Activated CD4-positive, alpha-beta T cell treated with anti-CD3 and anti-CD28 coated beads, Interleukin-2, amount 50 U/mL, for 4 hours (primary cell): ENCODE data around the gene MAP1A.

ENCODE experiments used
- DNase-seq, 2 experiments: peaks; one replicate each; pipeline ENCODE4 v3.0.0-alpha.2; 2020

MAP1A gene

DNA sequence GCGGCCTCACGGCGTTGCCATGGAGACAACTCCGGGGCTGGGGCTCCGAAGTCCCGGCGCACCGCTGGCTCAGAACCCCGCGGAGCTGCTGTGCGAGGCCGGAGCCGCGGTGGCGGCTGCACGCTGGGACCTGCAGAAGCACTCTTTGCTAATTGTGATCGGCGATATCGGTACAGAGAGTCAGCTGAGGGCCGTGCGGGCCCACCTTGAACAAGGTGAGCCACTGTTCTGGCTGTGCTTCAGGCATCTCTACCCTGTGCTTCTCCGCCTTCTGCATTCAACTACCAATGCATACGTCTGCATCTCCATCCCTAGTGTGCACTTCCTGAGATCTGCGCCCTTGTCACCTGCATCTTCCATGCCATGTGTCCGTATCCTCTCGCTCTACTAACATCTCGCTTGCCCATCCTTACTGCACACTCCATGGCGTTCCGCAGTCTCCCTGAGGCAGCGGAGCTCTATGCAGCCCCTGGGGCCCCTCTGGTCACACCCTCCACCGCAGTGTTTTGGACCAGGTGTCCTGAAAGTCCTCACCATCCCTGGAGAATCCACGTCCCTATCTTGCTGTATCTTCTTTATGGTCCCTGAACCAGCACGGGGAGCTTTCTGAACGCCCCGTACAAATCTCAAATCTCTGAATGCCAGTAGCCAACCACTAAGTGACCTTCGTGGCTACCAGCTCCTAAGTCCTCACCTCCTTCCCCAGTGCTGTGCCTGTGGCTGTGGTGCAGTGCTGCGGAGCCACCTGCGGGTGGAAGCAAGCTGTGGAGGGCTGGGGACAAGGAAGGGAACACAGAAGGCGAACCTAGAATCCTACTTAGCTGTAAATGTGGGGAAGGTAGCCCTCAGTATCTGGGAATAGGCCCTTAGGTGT is 6.2 kb upstream of the MAP1A start:
- no peak for DNase-seq

DNA sequence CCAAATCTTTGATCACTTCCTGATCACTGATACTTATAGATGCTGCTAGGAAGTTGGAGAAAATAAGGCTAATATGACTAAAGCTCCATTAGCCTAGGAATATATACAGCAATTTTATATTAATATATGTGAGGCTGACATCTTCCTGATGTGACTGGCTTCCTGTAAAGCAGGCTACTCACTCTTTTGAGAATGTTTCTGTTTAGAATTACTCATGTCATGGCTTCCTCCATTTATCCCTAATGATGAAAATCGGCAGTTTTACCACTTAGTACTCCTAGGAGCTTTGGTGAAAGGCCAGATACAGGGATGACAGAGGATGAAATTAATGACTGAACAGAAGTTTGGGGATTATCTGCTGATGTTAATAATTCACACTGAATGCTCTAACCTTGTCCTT is 3.9 kb upstream of the MAP1A start:
- no peak for DNase-seq

- DNase-seq, result no peak
Observed at GRCh38 chr15:43514241-43515057, 3.0 kb upstream of the MAP1A start.

DNA sequence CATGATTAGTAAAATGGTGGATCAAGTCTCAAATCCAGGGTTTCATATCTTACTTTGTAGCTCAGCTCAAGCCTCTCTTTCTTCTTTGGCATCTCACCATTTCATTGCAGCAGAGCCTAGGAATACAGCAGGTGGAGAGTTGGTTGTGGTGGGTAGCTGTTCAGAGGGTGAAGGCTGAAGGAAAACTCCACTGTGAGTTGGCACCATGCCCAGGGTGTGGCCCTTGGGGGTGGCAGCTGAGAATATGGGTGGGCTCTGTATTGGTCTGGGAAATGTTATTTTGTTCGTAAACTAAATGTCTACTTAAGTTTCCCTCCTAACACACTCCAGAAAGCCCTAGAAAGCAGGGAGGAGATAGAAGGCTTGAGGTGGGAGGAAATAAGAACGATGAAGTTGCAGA is 1.7 kb upstream of the MAP1A start:
- DNase-seq, result no peak

- no peak for DNase-seq
Observed at GRCh38 chr15:43516185-43516584, 1.2 kb upstream of the MAP1A start.

- no peak for DNase-seq
Observed at GRCh38 chr15:43516801-43517353, 531 bp upstream of the MAP1A start.

DNA sequence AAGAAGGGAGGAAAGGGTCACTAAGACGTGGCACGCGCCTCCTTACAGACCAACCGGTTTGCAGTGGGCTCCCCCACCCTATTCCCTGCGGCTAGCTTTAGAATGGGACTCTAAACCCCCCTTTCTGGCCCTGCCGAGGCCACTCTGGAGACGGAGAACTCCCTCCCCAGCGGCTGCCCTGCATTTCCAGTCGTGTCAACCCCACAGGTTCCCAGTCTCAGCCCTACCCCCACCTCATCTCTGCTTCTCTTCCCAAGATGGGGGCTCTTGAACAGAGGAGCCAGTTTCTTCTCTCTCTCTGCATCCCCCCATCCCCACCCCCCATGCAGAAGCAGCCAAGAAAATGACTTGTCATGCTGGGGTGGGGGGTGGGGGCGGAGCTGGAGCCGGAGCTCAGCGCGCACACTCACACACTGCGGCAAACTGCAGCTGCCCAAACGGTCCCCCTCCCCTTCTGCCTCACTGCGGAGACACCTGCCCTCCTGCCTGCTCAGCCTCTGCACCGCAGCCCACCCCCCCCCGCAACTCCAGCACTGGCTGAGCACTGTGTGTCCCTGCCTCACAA is 871 bp downstream of the MAP1A start:
- DNase-seq, result no peak

DNA sequence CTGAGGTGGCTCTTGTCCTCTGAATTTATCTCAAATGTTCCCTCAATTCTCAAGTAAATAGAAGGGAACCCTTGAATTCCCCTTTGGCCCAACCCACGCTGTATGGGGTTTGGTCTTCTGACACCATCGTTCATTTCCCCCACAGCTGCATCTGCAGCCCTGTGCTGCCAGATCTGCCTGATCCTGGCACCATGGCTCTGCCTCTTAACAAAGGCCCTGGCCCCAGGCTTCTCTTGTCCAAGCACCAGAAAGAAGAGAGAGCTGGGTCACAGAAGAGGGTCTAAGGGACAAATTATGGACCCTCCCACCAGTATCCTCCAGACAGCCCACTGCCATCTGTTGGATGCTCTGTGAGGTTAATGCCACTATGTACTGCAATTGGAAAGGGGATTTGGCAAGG is 1.8 kb downstream of the MAP1A start:
- DNase-seq, result no peak

GRCh38 chr15:43520138-43520537 is 2.7 kb downstream of the MAP1A start:
- no peak for DNase-seq

GRCh38 chr15:43521419-43521818 is 4.0 kb downstream of the MAP1A start:
- DNase-seq, result no peak

DNA sequence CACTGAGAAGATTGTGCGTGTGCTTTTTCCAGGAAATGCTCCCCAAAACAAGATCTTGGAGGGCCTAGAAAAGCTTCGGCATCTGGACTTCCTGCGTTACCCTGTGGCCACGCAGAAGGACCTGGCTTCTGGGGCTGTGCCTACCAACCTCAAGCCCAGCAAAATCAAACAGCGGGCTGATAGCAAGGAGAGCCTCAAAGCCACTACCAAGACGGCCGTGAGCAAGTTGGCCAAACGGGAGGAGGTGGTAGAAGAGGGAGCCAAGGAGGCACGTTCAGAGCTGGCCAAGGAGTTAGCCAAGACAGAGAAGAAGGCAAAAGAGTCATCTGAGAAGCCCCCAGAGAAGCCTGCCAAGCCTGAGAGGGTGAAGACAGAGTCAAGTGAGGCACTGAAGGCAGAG is 4.8 kb downstream of the MAP1A start:
- no peak for DNase-seq

DNA sequence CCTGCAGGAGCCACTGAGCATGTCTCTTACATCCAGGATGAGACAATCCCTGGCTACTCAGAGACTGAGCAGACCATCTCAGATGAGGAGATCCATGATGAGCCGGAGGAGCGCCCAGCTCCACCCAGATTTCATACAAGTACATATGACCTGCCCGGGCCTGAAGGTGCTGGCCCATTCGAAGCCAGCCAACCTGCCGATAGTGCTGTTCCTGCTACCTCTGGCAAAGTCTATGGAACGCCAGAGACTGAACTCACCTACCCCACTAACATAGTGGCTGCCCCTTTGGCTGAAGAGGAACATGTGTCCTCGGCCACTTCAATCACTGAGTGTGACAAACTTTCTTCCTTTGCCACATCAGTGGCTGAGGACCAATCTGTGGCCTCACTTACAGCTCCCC is 6.2 kb downstream of the MAP1A start:
- no peak for DNase-seq

GRCh38 chr15:43524254-43524845 is 6.9 kb downstream of the MAP1A start:
- no peak for DNase-seq

DNA sequence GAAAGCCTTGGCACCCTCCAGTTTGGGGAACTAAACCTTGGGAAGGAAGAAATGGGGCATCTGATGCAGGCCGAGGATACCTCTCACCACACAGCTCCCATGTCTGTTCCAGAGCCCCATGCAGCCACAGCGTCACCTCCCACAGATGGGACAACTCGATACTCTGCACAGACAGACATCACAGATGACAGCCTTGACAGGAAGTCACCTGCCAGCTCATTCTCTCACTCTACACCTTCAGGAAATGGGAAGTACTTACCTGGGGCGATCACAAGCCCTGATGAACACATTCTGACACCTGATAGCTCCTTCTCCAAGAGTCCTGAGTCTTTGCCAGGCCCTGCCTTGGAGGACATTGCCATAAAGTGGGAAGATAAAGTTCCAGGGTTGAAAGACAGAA is 7.7 kb downstream of the MAP1A start:
- no peak for DNase-seq

DNA sequence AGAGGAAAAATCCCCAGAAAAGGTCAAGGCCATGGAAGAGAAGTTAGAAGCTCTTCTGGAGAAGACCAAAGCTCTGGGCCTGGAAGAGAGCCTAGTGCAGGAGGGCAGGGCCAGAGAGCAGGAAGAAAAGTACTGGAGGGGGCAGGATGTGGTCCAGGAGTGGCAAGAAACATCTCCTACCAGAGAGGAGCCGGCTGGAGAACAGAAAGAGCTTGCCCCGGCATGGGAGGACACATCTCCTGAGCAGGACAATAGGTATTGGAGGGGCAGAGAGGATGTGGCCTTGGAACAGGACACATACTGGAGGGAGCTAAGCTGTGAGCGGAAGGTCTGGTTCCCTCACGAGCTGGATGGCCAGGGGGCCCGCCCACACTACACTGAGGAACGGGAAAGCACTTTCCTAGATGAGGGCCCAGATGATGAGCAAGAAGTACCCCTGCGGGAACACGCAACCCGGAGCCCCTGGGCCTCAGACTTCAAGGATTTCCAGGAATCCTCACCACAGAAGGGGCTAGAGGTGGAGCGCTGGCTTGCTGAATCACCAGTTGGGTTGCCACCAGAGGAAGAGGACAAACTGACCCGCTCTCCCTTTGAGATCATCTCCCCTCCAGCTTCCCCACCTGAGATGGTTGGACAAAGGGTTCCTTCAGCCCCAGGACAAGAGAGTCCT is 9.0 kb downstream of the MAP1A start:
- DNase-seq, result no peak

DNA sequence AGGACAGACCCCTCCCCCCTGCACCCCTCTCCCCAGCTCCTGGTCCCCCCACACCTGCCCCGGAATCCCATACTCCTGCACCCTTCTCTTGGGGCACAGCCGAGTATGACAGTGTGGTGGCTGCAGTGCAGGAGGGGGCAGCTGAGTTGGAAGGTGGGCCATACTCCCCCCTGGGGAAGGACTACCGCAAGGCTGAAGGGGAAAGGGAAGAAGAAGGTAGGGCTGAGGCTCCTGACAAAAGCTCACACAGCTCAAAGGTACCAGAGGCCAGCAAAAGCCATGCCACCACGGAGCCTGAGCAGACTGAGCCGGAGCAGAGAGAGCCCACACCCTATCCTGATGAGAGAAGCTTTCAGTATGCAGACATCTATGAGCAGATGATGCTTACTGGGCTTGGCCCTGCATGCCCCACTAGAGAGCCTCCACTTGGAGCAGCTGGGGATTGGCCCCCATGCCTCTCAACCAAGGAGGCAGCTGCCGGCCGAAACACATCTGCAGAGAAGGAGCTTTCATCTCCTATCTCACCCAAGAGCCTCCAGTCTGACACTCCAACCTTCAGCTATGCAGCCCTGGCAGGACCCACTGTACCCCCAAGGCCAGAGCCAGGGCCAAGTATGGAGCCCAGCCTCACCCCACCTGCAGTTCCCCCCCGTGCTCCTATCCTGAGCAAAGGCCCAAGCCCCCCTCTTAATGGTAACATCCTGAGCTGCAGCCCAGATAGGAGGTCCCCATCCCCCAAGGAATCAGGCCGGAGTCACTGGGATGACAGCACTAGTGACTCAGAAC is 9.8 kb downstream of the MAP1A start:
- no peak for DNase-seq

DNA sequence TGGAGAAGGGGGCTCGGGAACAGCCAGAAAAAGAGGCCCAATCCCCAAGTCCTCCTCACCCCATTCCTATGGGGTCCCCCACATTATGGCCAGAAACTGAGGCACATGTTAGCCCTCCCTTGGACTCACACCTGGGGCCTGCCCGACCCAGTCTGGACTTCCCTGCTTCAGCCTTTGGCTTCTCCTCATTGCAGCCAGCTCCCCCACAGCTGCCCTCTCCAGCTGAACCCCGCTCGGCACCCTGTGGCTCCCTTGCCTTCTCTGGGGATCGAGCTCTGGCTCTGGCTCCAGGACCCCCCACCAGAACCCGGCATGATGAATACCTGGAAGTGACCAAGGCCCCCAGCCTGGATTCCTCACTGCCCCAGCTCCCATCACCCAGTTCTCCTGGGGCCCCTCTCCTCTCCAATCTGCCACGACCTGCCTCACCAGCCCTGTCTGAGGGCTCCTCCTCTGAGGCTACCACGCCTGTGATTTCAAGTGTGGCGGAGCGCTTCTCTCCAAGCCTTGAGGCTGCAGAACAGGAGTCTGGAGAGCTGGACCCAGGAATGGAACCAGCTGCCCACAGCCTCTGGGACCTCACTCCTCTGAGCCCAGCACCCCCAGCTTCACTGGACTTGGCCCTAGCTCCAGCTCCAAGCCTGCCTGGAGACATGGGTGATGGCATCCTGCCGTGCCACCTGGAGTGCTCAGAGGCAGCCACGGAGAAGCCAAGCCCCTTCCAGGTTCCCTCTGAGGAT is 10.6 kb downstream of the MAP1A start:
- no peak for DNase-seq

DNA sequence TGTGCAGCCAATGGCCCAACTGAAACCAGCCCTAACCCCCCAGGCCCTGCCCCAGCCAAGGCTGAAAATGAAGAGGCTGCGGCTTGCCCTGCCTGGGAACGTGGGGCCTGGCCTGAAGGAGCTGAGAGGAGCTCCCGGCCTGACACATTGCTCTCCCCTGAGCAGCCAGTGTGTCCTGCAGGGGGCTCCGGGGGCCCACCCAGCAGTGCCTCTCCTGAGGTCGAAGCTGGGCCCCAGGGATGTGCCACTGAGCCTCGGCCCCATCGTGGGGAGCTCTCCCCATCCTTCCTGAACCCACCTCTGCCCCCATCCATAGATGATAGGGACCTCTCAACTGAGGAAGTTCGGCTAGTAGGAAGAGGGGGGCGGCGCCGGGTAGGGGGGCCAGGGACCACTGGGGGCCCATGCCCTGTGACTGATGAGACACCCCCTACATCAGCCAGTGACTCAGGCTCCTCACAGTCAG is 11.2 kb downstream of the MAP1A start:
- no peak for DNase-seq

- no peak for DNase-seq
Observed at GRCh38 chr15:43529141-43529540, 11.7 kb downstream of the MAP1A start.

- DNase-seq, result no peak
Observed at GRCh38 chr15:43529587-43530345, 12.4 kb downstream of the MAP1A start.
